Transverse colon (tissue), 4 donors: ENCODE measurements around the gene WNT7A. TPM values are rescaled to one million over a fixed set of nuclear protein-coding genes. Genes with fewer than 3 reads are reported as not detected.

Source experiments
- DNase-seq: peaks from one replicate; pipeline ENCODE4 v3.0.0-alpha.2; 2019
- H3K27ac ChIP-seq, 4 donors: fragments of 200-600 bp; sonication (generic); 2 replicates each; pipeline ENCODE4 v1.5.1; 2016 to 2018; ENCODE audit warnings: inconsistent platforms in 4 of 4
- H3K27me3 ChIP-seq: fragments of 200-600 bp; sonication (generic); 2 replicates; pipeline ENCODE4 v1.5.1; 2017; ENCODE audit warnings: inconsistent platforms
- H3K36me3 ChIP-seq, 4 donors: fragments of 200-600 bp; sonication (generic); 2 replicates each; pipeline ENCODE4 v1.5.1; 2017 to 2019; ENCODE audit warnings: inconsistent platforms in 4 of 4
- H3K4me1 ChIP-seq, 4 donors: fragments of 200-600 bp; sonication (generic); 2 replicates each; pipeline ENCODE4 v1.5.1; 2017 to 2020; ENCODE audit warnings: inconsistent platforms in 4 of 4
- H3K4me3 ChIP-seq, 4 donors: fragments of 200-600 bp; sonication (generic); 1 replicate in 1 of 4; 2 replicates in 3 of 4; pipeline versions ENCODE4 v1.5.1 to v1.6.1; 2017 to 2019; ENCODE audit warnings: inconsistent platforms in 4 of 4
- H3K9me3 ChIP-seq, 2 donors: fragments of 200-600 bp; sonication (generic); 2 replicates each; pipeline ENCODE4 v1.5.1; 2017 to 2019; ENCODE audit warnings: inconsistent platforms in 2 of 2
- CTCF ChIP-seq, 5 experiments: fragments of 200-600 bp in 3 of 5; fragments of 450-650 bp in 2 of 5; sonication (generic) in 3 of 5; IDR thresholded peaks; 1 replicate in 2 of 5; 2 replicates in 3 of 5; pipeline ENCODE4 v1.5.1; 2016 to 2017; ENCODE audit warnings: antibody characterized with exemption in 5 of 5, inconsistent platforms in 3 of 5, mild to moderate bottlenecking in 2 of 5, moderate library complexity in 1 of 5
- EP300 ChIP-seq: sonication (generic); formaldehyde crosslinking; IDR thresholded peaks from one replicate; pipeline ENCODE4 v1.6.1; 2017; ENCODE audit warnings: antibody characterized with exemption, low read depth
- POLR2A ChIP-seq: fragments of 450-650 bp; IDR thresholded peaks from one replicate; pipeline ENCODE4 v1.6.1; 2016; ENCODE audit warnings: antibody characterized with exemption, mild to moderate bottlenecking, moderate library complexity
- POLR2AphosphoS5 ChIP-seq, 3 donors: sonication (generic); formaldehyde crosslinking; IDR thresholded peaks; one replicate each; pipeline ENCODE4 v1.6.1; 2016; ENCODE audit warnings: antibody characterized with exemption in 3 of 3
- WGBS, 2 donors: methylation state at CpG; one replicate each; pipeline ENCODE4 v1.1.5; 2018; ENCODE audit warnings: low coverage in 1 of 2; 5-methylcytosine and 5-hydroxymethylcytosine counted together
- in situ Hi-C, 4 donors: fragments of 200-750 bp; cut with MboI; loops; one replicate each; pipeline versions ENCODE4 v1.15.0 to v1.15.1; 2017; ENCODE audit warnings: low sequenced_read_pairs in 3 of 4, low pct_ligation_motif_present in 1 of 4, low pct_unique_long_range_greater_than_20kb in 1 of 4
- intact Hi-C: fragments of 100-400 bp; cut with DNase I; formaldehyde crosslinking; loops from one replicate; pipeline ENCODE4 v1.15.1; 2023; ENCODE audit warnings: low total_unique reads
- total RNA-seq, 4 donors: library from RNA; depleted of rRNA; stranded (reverse); fragments of >200 nt; gene quantifications; one replicate each; pipeline ENCODE4 v1.1.0, GENCODE V29; 2016

Gene WNT7A
- total RNA-seq, 4 donors from 2014 or later: not detected

GRCh38 chr3:13770170-13771169, 109.4 kb downstream of the WNT7A start:
- no peak for DNase-seq
- H3K27me3 ChIP-seq: no peaks in the 10 kb centered on the region
- H3K27ac ChIP-seq: no peak overlapping the region
- no peaks in the 10 kb centered on the region for H3K36me3 ChIP-seq
- no peaks in the 10 kb centered on the region for H3K4me1 ChIP-seq
- TF ChIP-seq CTCF (IDR thresholded peaks at IDR 0.05) (no peak), POLR2A (no peak), POLR2AphosphoS5 (IDR thresholded peaks at IDR 0.05) (no peak), EP300 (no peak)
- no peak overlapping the region for H3K4me3 ChIP-seq
- in situ Hi-C loops: no loop called here
- 64 to 80% methylated on average over 2 to 9 of the region's 9 CpGs for WGBS, 2 donors
- H3K9me3 ChIP-seq: no peaks in the 10 kb centered on the region
- intact Hi-C loops: no loop called here

GRCh38 chr3:13769422-13769821, 110.4 kb downstream of the WNT7A start:
- H3K36me3 ChIP-seq: no peaks in the 10 kb centered on the region
- H3K27ac ChIP-seq: no peak overlapping the region
- no peak for DNase-seq
- TF ChIP-seq POLR2A (no peak), EP300 (no peak), CTCF (IDR thresholded peaks at IDR 0.05) (no peak), POLR2AphosphoS5 (IDR thresholded peaks at IDR 0.05) (no peak)
- intact Hi-C loops: no loop called here
- no peak overlapping the region for H3K4me3 ChIP-seq
- in situ Hi-C loops: no loop called here
- no peaks in the 10 kb centered on the region for H3K4me1 ChIP-seq
- H3K27me3 ChIP-seq: no peaks in the 10 kb centered on the region
- no peaks in the 10 kb centered on the region for H3K9me3 ChIP-seq
- whole genome bisulfite sequencing, 2 donors: 80 to 81% methylated on average over 3 to 8 of the region's 8 CpGs

- Histone ChIP-seq H3K4me3 (no peak overlapping the region), H3K36me3 (no peaks in the 10 kb centered on the region), H3K27me3 (no peaks in the 10 kb centered on the region), H3K9me3 (no peaks in the 10 kb centered on the region), H3K4me1 (no peaks in the 10 kb centered on the region), H3K27ac (no peak overlapping the region)
- DNase-seq: no peak
- TF ChIP-seq CTCF (IDR thresholded peaks at IDR 0.05) (no peak), EP300 (no peak), POLR2A (no peak), POLR2AphosphoS5 (IDR thresholded peaks at IDR 0.05) (no peak)
- intact Hi-C loops (no loop called here), in situ Hi-C loops (no loop called here)
- 62 to 100% methylated on average over 2 to 11 of the region's 11 CpGs for WGBS, 2 donors
Measured at GRCh38 chr3:13768453-13768852, 111.4 kb downstream of the WNT7A start.

GRCh38 chr3:13767896-13768295, 112.0 kb downstream of the WNT7A start:
- 42% methylated on average over 2 of the region's 4 CpGs; no CpG with 5 or more reads in 1 of the 2 donors for WGBS, 2 donors
- in situ Hi-C loops: no loop called here
- Histone ChIP-seq H3K27me3 (no peaks in the 10 kb centered on the region), H3K36me3 (no peaks in the 10 kb centered on the region), H3K4me1 (no peaks in the 10 kb centered on the region), H3K27ac (no peak overlapping the region), H3K4me3 (no peak overlapping the region), H3K9me3 (no peaks in the 10 kb centered on the region)
- TF ChIP-seq CTCF (IDR thresholded peaks at IDR 0.05) (no peak), POLR2AphosphoS5 (IDR thresholded peaks at IDR 0.05) (no peak)
- DNase-seq: no peak
- intact Hi-C loops: no loop called here
